Uterus (tissue), 4 donors: Measurements from ENCODE around the gene RAB10. TPM values are rescaled to one million over a fixed set of nuclear protein-coding genes. Genes with fewer than 3 reads are reported as not detected.
A peak's percentile ranks its signal among the peaks of the same experiment; 100 is the strongest.

Experiments used
- DNase-seq, 2 donors: peaks; one replicate each; pipeline ENCODE4 v3.0.0-alpha.2; 2019 to 2020
- H3K27ac ChIP-seq, 2 donors: fragments of 200-600 bp; sonication (generic); 1 replicate in 1 of 2; 2 replicates in 1 of 2; pipeline ENCODE4 v1.5.1; 2016 to 2018
- H3K27me3 ChIP-seq, 2 donors: fragments of 200-600 bp; sonication (generic); one replicate each; pipeline ENCODE4 v1.5.1; 2018 to 2019; ENCODE audit warnings: control low read depth in 1 of 2
- H3K36me3 ChIP-seq, 2 donors: fragments of 200-600 bp; sonication (generic); one replicate each; pipeline ENCODE4 v1.5.1; 2019; ENCODE audit warnings: control low read depth in 1 of 2
- H3K4me1 ChIP-seq, 2 donors: fragments of 200-600 bp; sonication (generic); one replicate each; pipeline ENCODE4 v1.5.1; 2018 to 2019; ENCODE audit warnings: control low read depth in 1 of 2
- H3K4me3 ChIP-seq, 2 donors: fragments of 200-600 bp; sonication (generic); 1 replicate in 1 of 2; 2 replicates in 1 of 2; pipeline ENCODE4 v1.5.1; 2018 to 2019; ENCODE audit warnings: mild to moderate bottlenecking in 1 of 2
- H3K9me3 ChIP-seq, 2 donors: fragments of 200-600 bp; sonication (generic); one replicate each; pipeline ENCODE4 v1.5.1; 2019; ENCODE audit warnings: control low read depth in 1 of 2
- POLR2A ChIP-seq, 2 donors: fragments of 450-650 bp; IDR thresholded peaks; one replicate each; pipeline ENCODE4 v1.6.1; 2016; ENCODE audit warnings: antibody characterized with exemption in 2 of 2, mild to moderate bottlenecking in 1 of 2, moderate library complexity in 1 of 2
- intact Hi-C: fragments of 100-400 bp; cut with DNase I; formaldehyde crosslinking; loops from one replicate; pipeline ENCODE4 v1.15.1; 2023; ENCODE audit warnings: low total_unique reads
- total RNA-seq, 4 donors: library from RNA; depleted of rRNA in 3 of 4; stranded (reverse); fragments of >200 nt in 3 of 4; gene quantifications; one replicate each; pipeline versions ENCODE4 v1.1.0 to v1.2.4, GENCODE V29; 2014 to 2023
- TF ChIP-seq, protein P1 (sequence below), 4 experiments: fragments of 200-600 bp in 2 of 4; fragments of 450-650 bp in 2 of 4; sonication (generic) in 2 of 4; IDR thresholded peaks; one replicate each; pipeline ENCODE4 v1.5.1; 2016 to 2019; ENCODE audit warnings: antibody characterized with exemption in 4 of 4, mild to moderate bottlenecking in 2 of 4, moderate library complexity in 1 of 4
- donor health status: DM: yes; HTN: yes; CAD: no.

RAB10 gene
- 100 to 1,000 TPM in 2 of 4 donors, 10 to 100 TPM in 2; 45.9 to 219 (median 97.1) TPM for total RNA-seq

- TF ChIP-seq, protein P1, sequence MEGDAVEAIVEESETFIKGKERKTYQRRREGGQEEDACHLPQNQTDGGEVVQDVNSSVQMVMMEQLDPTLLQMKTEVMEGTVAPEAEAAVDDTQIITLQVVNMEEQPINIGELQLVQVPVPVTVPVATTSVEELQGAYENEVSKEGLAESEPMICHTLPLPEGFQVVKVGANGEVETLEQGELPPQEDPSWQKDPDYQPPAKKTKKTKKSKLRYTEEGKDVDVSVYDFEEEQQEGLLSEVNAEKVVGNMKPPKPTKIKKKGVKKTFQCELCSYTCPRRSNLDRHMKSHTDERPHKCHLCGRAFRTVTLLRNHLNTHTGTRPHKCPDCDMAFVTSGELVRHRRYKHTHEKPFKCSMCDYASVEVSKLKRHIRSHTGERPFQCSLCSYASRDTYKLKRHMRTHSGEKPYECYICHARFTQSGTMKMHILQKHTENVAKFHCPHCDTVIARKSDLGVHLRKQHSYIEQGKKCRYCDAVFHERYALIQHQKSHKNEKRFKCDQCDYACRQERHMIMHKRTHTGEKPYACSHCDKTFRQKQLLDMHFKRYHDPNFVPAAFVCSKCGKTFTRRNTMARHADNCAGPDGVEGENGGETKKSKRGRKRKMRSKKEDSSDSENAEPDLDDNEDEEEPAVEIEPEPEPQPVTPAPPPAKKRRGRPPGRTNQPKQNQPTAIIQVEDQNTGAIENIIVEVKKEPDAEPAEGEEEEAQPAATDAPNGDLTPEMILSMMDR (IDR thresholded peaks at IDR 0.05): peak in 3 of 4 experiments; percentile 7 to 32 (median 29)
- peak; percentile 85 to 98 for TF ChIP-seq POLR2A (IDR thresholded peaks at IDR 0.05)
- no peaks in the 10 kb centered on the region for H3K4me1 ChIP-seq
- intact Hi-C loops: no loop called here
Measured at GRCh38 chr2:26033818-26034636, at the start of gene RAB10. RAB10 (plus strand) TSS chr2:26034084; CDS start chr2:26034609, 525 bp downstream.

GRCh38 chr2:25988134-25988533 lies 45.8 kb upstream of the RAB10 start:
- intact Hi-C loops: loop anchor here (10.0 kb wide), 2 partner anchors 157 to 197 kb away; no protein-coding TSS in a partner anchor
- H3K4me1 ChIP-seq: no peaks in the 10 kb centered on the region
- no peak for DNase-seq
- H3K27ac ChIP-seq: no peak overlapping the region
- no peaks in the 10 kb centered on the region for H3K9me3 ChIP-seq
- no peaks in the 10 kb centered on the region for H3K27me3 ChIP-seq
- no peaks in the 10 kb centered on the region for H3K36me3 ChIP-seq
- H3K4me3 ChIP-seq: no peak overlapping the region
- TF ChIP-seq, protein P1 (IDR thresholded peaks at IDR 0.05): no peak
- no peak for TF ChIP-seq POLR2A (IDR thresholded peaks at IDR 0.05)

More at GRCh38 chr2:26033818-26034636, at the start of gene RAB10:
- DNase-seq: peak; percentile 99 to 100
- Histone ChIP-seq H3K27me3 (no peaks in the 10 kb centered on the region), H3K9me3 (no peaks in the 10 kb centered on the region), H3K36me3 (no peaks in the 10 kb centered on the region), H3K27ac (peak within 1 kb of the TSS; percentile 96 to 98), H3K4me3 (peak within 1 kb of the TSS; percentile 76 to 88)

GRCh38 chr2:25989154-25989553 lies 44.7 kb upstream of the RAB10 start:
- Histone ChIP-seq H3K36me3 (no peaks in the 10 kb centered on the region), H3K27me3 (no peaks in the 10 kb centered on the region), H3K4me1 (no peaks in the 10 kb centered on the region), H3K9me3 (no peaks in the 10 kb centered on the region), H3K4me3 (no peak overlapping the region), H3K27ac (no peak overlapping the region)
- no peak for DNase-seq
- TF ChIP-seq POLR2A (IDR thresholded peaks at IDR 0.05): no peak
- TF ChIP-seq, protein P1 (IDR thresholded peaks at IDR 0.05): no peak
- intact Hi-C loops: loop anchor here (10.0 kb wide), 2 partner anchors 156 to 196 kb away; no protein-coding TSS in a partner anchor

- Histone ChIP-seq H3K9me3 (no peaks in the 10 kb centered on the region), H3K36me3 (no peaks in the 10 kb centered on the region), H3K27me3 (no peaks in the 10 kb centered on the region), H3K4me3 (no peak overlapping the region), H3K4me1 (no peaks in the 10 kb centered on the region), H3K27ac (no peak overlapping the region)
- intact Hi-C loops: no loop called here
- no peak for DNase-seq
- TF ChIP-seq POLR2A (IDR thresholded peaks at IDR 0.05): no peak
- TF ChIP-seq, protein P1 (IDR thresholded peaks at IDR 0.05): no peak
Measured at GRCh38 chr2:25991965-25992364, 41.9 kb upstream of the RAB10 start.

DNA sequence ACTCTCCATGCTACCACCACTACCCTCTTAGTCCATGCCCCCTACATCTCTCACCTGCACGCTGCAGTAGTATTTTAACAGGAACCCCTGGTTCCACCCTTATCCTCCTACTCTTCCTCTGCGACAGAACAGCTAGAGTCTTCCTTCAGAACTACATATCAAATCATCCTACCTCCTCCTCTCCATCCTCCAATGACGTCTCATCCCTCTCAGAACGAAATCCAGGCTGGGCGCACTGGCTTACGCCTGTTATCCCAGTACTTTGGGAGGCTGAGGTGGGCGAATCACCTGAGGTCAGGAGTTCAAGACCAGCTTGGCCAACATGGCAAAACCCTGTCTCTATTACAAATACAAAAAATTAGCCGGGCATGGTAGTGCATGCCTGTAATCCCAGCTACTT lies 41.3 kb upstream of the RAB10 start:
- Histone ChIP-seq H3K9me3 (no peaks in the 10 kb centered on the region), H3K4me1 (no peaks in the 10 kb centered on the region), H3K27ac (no peak overlapping the region), H3K36me3 (no peaks in the 10 kb centered on the region), H3K27me3 (no peaks in the 10 kb centered on the region), H3K4me3 (no peak overlapping the region)
- DNase-seq: no peak
- TF ChIP-seq, protein P1 (IDR thresholded peaks at IDR 0.05): no peak
- TF ChIP-seq POLR2A (IDR thresholded peaks at IDR 0.05): no peak
- intact Hi-C loops: no loop called here
